Heart right ventricle (tissue), 16 donors: ENCODE measurements around the gene OLFM4. TPM values are rescaled to one million over a fixed set of nuclear protein-coding genes. Genes with fewer than 3 reads are reported as not detected.

ENCODE experiments used
- ATAC-seq, 8 donors: fragments of 200-7000 bp; cut with Tn5 transposase; one replicate each; pipeline ENCODE4 v1.9.1; 2020; ENCODE audit warnings: mild to moderate bottlenecking in 8 of 8, moderate library complexity in 8 of 8, moderate number of reproducible peaks in 1 of 8
- DNase-seq, 2 donors: peaks; one replicate each; pipeline ENCODE4 v3.0.0-alpha.2; 2020
- H3K27ac ChIP-seq, 10 donors: fragments of 200-600 bp; sonication (generic) in 2 of 10; one replicate each; pipeline versions ENCODE4 v1.5.0 to v1.8.0; 2020 to 2022; ENCODE audit warnings: mild to moderate bottlenecking in 3 of 10
- H3K27me3 ChIP-seq, 7 donors: fragments of 200-600 bp; one replicate each; pipeline ENCODE4 v1.8.0; 2021 to 2022; ENCODE audit warnings: mild to moderate bottlenecking in 2 of 7
- H3K36me3 ChIP-seq, 9 donors: fragments of 200-600 bp; sonication (generic) in 1 of 9; one replicate each; pipeline versions ENCODE4 v1.5.0 to v1.8.0; 2020 to 2022; ENCODE audit warnings: mild to moderate bottlenecking in 2 of 9
- H3K4me1 ChIP-seq, 9 donors: fragments of 200-600 bp; sonication (generic) in 1 of 9; one replicate each; pipeline versions ENCODE4 v1.5.0 to v1.8.0; 2020 to 2022; ENCODE audit warnings: mild to moderate bottlenecking in 4 of 9
- H3K4me3 ChIP-seq, 10 donors: fragments of 200-600 bp; sonication (generic) in 2 of 10; one replicate each; pipeline versions ENCODE4 v1.5.0 to v1.8.0; 2020 to 2022; ENCODE audit warnings: mild to moderate bottlenecking in 7 of 10, moderate library complexity in 2 of 10
- H3K9me3 ChIP-seq, 11 donors: fragments of 200-600 bp in 10 of 11; sonication (generic) in 2 of 11; one replicate each; pipeline versions ENCODE4 v1.5.0 to v1.8.0; 2013 to 2022; ENCODE audit warnings: mild to moderate bottlenecking in 2 of 11, control low read depth in 1 of 11, moderate library complexity in 1 of 11
- CTCF ChIP-seq, 9 donors: fragments of 200-600 bp; sonication (generic) in 2 of 9; IDR thresholded peaks; one replicate each; pipeline versions ENCODE4 v1.5.0 to v1.8.0; 2021 to 2022; ENCODE audit warnings: antibody characterized with exemption in 9 of 9, mild to moderate bottlenecking in 5 of 9, moderate library complexity in 1 of 9
- whole genome bisulfite sequencing, 2 donors: extraction: QIAGEN DNeasy Blood & Tissue Kit; methylation state at CpG; one replicate each; pipeline ENCODE4 v1.1.7; 2013; ENCODE audit warnings: inconsistent platforms in 1 of 2; 5-methylcytosine and 5-hydroxymethylcytosine counted together
- intact Hi-C, 10 donors: fragments of 100-400 bp; cut with DNase I; formaldehyde crosslinking; loops; one replicate each; pipeline versions ENCODE4 v1.11.1 to v1.14.2; 2022
- polyA plus RNA-seq, 2 donors: library from polyadenylated mRNA; stranded (reverse); fragments of 200-250 nt; gene quantifications; one replicate each; pipeline ENCODE4 v1.2.3, GENCODE V29; 2013
- total RNA-seq, 10 donors: library from RNA; stranded (reverse); fragmentation: NEBNext Ultra II Directional in 3 of 10; extraction: Animal tissue kit (Norgen Biotek cat#: 25700) in 3 of 10; gene quantifications; one replicate each; pipeline versions ENCODE4 v1.2.1 to v1.2.4, GENCODE V29; 2021 to 2023
- donor health status: Arrhythmogenic right ventricular cardiomyopathy.
- donor health status: ischemic (EF 13 %, LVEDD 7.1; RV severe dilation, severe dysfunction).
- donor health status: healthy with polysubstance abuse.
- donor health status: DM: no; HTN: yes; CAD: no.
- donor health status: DM: no; HTN: no; CAD: no.
- donor health status: ischemic (EF 25% LVEDD 6.9; RV normal size, moderate dysfunction).
- donor health status: ischemic (EF 25% LVEDD 5.7; RV mildly dilated, moderate dysfunction).
- donor health status: healthy.
- donor health status: DM: yes; HTN: yes; CAD: no.
- donor health status: Ischemic cardiomyopathy.
- donor health status: ischemic (EF 35%, LVEDD 5.7; RV mildly dilated, moderate dysfunction).
- donor health status: nonischemic (EF 11% LVEDD 7.7; RV severe dilation, severe dysfunction).
- donor health status: DM: yes; HTN: yes; CAD: no.
- donor health status: PGD.
- donor health status: ischemic (EF 29% LVEDD 5.4; RV normal size, mild dysfunction).
- donor health status: nonischemic (EF 23%, LVEDD 6.1; RV moderate dilation, normal function).

OLFM4 gene
- total and polyA plus RNA-seq, 12 donors, result 0.06 to 1.6 (median 0.30) TPM; not detected in 6

DNA sequence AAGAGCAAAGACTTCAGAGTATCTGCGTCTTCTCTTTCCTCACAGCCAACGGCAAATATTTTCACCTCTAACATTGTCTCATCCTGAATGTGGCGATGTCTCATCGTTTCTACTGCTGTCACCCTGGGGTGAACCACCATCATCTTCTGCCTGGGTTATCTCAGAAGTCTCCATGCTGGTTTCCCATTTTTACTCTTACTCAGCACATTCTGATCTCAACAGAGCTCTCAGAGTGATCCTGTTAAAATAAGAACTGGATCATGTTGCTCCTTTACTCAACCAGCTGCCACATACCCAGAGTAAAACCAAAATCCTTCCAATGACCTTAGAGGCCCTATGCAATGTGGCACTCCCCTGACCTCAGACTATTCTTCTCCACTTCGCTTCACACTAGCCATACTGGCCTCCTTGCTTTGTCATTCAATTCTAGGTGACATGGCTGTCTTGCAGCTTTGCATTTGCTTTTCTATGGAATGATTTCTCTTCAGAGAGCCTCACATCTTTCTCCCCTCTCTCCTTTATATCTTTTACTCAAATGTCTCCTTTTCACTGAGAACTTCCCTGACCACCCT is 7.8 kb upstream of the OLFM4 start:
- 74 to 88% methylated on average over 5 of the region's 5 CpGs for WGBS, 2 donors
- Histone ChIP-seq H3K9me3 (peaks cover 0 to 7% (median 0%) of the 10 kb centered on the region in 11 donors), H3K4me3 (no peak overlapping the region), H3K27me3 (peaks cover 0 to 7% (median 0%) of the 10 kb centered on the region in 7 donors), H3K4me1 (no peaks in the 10 kb centered on the region), H3K27ac (no peak overlapping the region), H3K36me3 (no peaks in the 10 kb centered on the region)
- intact Hi-C loops, result no loop called here
- ATAC-seq (no peak), DNase-seq (no peak)
- no peak for TF ChIP-seq CTCF (IDR thresholded peaks at IDR 0.05)

- WGBS, 2 donors, result 55 to 73% methylated on average over 2 of the region's 2 CpGs
- DNase-seq, result no peak
- TF ChIP-seq CTCF (IDR thresholded peaks at IDR 0.05), result no peak
- H3K4me1 ChIP-seq, result no peaks in the 10 kb centered on the region
- intact Hi-C loops, result no loop called here
- H3K36me3 ChIP-seq, result no peaks in the 10 kb centered on the region
- H3K9me3 ChIP-seq, result no peaks in the 10 kb centered on the region
- ATAC-seq, result no peak
- peaks cover 0 to 7% (median 0%) of the 10 kb centered on the region in 7 donors for H3K27me3 ChIP-seq
- no peak overlapping the region for H3K4me3 ChIP-seq
- no peak overlapping the region for H3K27ac ChIP-seq
Measured at GRCh38 chr13:53023246-53023645, 5.4 kb upstream of the OLFM4 start.

DNA sequence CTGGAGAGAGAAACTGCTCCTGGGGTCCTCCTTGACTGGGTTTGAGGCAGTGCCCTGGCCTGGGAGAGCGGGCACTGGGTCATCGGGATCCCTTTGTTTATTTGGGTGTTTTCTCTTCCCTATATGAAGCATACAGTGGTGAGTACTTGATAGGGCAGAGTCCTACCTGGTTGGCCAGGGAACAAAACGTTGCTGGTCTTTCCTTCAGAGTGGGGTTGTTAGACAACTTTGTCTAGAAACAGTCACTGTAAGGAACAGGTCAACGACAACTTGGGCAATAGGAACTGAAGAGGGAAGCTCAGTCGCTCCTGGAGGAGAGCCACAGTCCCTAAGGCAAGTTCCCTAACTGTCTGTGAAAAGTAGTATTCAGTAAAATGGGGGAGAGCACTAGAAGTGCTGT is 550 bp upstream of the OLFM4 start:
- H3K27me3 ChIP-seq, result peaks cover 0 to 7% (median 0%) of the 10 kb centered on the region in 7 donors
- DNase-seq, result no peak
- no peaks in the 10 kb centered on the region for H3K9me3 ChIP-seq
- H3K4me3 ChIP-seq, result no peak overlapping the region
- intact Hi-C loops, result no loop called here
- no peak overlapping the region for H3K27ac ChIP-seq
- WGBS, 2 donors, result 79 to 88% methylated on average over 5 of the region's 5 CpGs
- no peaks in the 10 kb centered on the region for H3K36me3 ChIP-seq
- no peak for TF ChIP-seq CTCF (IDR thresholded peaks at IDR 0.05)
- no peaks in the 10 kb centered on the region for H3K4me1 ChIP-seq
- ATAC-seq, result no peak

DNA sequence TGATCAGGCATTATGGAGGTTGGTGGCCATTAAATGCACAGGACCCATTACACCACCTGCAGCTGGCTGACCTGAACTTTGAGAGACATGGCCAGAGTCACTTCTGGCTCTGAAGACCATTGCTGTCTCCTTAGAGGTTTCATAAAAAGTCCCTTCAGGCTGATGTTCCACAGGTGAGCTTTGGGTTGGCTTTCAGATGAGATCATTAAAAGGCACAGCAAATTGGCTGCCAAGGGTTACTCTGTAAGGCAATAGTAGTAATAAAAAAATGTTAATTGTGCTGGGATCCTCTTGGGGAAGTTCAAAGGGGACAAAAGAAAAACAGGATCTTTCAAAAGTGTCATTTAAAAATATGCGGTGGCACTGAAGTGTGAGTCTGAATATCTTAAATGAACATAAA is 4.2 kb downstream of the OLFM4 start:
- H3K36me3 ChIP-seq, result no peaks in the 10 kb centered on the region

More for the DNA sequence above, 4.2 kb downstream of the OLFM4 start:
- WGBS, 2 donors, result 0 to 54% methylated on average over 1 of the region's 1 CpG
- DNase-seq (no peak), ATAC-seq (no peak)
- intact Hi-C loops, result no loop called here
- H3K27me3 ChIP-seq, result peaks cover 0 to 5% (median 0%) of the 10 kb centered on the region in 7 donors
- H3K27ac ChIP-seq, result no peak overlapping the region
- TF ChIP-seq CTCF (IDR thresholded peaks at IDR 0.05), result no peak
- H3K4me1 ChIP-seq, result no peaks in the 10 kb centered on the region
- H3K4me3 ChIP-seq, result no peak overlapping the region
- no peaks in the 10 kb centered on the region for H3K9me3 ChIP-seq
